Measurements from ENCODE around the gene OPCML.

The OPCML gene

DNA sequence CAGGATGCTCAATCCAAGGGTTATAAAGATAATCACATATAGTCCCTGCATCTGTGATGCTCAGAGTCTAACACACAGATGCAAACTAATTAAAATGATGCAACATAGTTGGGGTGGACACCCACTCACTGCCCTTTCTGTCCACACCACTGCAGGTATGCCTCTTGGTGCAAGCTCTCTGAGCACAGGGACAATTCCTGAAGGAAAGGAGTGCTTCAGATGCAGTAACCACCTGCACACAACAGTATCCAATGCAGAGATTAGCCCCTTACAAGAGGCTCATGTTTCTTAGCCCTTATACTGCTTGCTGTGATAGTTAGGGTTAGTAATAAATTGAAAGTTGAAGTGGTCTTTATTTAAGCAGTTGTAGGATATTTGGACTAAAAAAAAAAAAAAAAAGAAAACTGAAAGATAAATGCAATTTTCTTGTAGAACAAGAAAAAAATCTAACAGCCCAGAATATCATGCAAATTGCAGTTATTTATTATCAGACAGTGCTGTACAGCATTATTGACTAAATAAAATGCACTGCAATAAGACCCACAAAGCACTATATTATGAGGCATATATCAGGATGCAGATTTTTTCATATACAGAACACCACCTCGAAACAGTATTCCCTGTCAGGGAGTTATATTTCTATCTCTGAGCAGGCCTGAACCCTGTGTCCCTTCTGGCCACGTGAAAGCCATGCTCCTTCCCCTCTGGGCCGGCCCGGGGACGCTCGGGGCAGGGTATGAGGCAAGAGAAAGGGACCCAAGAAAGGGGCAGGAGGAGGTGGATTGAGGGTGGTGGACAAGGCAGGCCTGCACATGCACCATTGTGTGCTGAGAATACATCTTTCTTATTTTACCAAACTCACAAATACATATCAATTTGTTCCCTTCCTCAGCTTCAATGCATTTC lies 260.2 kb downstream of the OPCML start:
- DNase-seq, result no peak

DNA sequence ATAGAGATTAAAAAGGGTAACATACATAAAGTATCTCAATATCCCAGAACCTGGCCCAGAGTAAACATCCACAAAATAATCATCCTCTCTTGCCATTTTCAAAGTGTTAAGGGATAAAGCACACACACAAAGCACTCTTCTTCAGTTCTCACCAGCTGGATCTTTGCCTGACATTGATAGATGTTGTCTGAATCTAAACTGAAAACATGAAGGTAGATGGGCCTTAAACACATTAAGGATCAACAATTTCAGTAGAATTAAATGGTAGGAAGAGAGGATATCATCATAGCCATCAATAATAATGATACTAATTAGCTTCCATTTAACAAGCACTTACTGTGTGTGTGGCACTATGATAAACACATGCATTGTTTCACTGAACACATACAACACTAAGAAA lies 261.1 kb downstream of the OPCML start:
- no peak for DNase-seq

DNA sequence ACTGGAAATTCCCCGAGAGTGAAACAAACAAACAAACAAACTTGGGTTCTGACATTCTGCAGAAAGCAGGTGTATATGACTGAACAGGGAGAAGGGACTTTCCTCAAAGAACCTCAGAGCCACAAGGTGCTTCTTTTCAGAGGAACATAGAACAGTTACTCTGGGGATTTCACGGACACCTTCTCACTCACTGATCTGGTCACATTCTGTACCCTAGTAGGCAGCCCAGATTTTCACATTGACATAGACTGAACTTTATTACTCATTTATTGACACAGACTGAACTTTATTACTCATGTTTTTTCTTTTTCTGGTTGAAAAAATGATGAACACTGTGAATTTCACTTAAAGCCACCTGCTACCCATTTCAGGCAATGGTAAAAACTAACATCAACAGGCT lies 263.0 kb downstream of the OPCML start:
- no peak for DNase-seq

DNA sequence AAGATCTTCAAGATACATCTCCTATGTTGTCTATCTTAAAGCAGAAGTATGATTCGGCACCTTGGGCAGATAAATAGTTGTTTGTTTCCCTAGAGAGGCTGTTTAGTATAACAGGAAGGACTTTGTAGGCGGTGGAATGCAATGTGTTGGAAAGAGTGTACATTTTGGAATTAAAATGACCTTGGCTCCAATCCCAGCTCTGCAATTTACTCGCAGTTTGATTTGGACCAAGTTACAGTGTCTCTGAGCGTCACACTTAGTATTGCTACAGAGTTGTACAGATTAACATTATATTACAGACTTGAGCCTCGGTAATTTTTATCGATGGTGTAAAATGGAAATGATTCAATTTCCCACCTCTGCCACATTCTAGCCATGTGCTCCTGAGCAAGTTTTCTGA lies 265.3 kb downstream of the OPCML start:
- DNase-seq, result no peak

DNA sequence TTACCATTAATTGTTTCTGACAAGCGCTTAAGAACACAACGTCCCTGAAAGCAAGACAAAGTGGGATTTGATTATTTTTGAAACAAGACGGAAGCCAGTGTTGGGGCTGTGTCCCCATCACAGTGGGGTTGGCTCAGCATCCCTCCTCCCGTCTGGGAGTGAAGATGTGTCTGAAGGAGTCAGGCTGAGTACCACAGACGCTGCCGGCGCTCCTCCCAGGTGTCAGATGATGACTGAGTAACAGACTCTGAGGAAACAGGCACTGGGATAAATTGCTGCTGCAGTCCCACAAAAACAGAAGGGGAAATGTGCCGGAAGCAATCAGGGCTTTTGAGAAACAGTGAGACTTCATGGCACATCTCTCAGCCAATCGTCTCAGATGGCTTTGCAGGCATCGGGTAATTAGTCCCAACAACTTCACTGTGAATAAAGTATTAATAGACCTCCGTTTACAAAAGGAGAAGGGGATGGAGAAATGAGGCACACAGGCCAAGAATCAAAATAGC lies 266.7 kb downstream of the OPCML start:
- no peak for DNase-seq

DNA sequence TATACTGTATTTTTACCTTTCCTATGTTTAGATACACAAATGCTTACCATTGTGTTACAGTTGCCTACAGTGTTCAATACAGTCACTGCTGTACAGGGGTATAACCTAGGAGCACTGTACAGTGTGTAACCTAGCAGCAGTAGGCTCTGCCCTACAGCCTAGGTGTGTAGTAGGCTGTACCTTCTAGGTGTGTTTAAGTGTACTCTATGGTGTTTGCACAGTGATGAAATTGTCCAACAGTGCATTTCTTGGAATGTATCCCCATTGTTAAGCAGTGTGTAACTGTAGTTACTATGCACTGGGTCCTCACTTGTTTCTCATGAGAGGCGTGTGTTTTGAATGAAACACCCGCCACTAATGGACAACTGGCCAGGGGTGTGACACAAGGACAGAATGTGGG lies 269.0 kb downstream of the OPCML start:
- DNase-seq, result no peak

DNA sequence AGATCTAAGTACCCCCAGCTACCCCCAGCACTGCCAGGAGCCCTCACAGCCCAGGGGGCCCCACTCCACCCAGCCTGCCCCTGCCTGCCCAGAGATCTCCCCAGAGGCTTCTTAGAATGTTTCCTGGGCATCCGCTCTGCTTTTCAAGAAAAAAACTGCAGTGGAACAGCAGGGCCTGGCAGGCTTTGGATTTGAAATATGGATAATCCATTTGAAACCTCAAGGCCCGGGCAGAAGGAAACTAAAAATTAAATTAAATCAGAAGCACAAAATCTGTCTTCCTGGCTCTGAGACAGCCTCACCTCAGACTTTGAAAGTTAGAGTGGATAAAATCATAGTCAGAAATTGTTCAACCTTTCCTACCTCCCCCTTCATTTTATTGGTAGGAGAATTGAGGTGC lies 273.6 kb downstream of the OPCML start:
- DNase-seq, result no peak

DNA sequence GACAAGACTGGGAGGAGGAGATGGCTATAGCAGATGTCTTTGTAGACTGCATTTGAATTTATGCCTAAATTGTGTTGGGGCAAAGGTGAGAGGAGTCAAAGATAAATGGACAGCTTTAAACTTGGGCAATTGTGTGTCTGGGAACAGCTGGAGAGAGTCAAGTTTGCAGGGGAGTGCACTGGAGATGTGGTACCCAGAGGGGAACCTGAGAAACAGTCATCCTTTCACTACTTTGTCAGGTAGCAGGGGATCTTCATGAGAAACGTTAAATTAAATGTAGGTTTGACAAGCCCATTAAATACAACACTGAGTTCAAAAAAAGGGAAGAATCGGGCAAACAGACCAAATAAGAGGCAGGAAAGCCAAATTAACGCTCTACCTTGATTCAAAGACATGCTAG lies 277.7 kb downstream of the OPCML start:
- no peak for DNase-seq

DNA sequence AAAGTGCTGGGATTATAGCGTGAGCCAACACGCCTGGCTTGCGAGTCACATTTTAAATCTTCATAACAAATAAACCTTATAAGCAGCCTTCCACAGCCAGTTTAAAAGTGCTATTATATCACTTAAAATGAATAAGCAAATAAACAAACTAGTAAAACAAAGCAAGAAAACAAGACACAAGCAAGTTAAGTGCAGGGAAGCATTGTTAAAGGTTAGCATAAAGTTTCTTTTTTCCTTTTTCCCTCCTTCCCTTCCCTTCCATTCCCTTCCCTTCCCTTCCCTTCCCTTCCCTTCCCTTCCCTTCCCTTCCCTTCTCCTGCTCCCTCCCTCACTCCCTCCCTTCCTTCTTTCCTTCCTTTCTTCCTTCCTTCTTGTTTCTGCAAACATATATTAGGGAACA lies 278.7 kb downstream of the OPCML start:
- DNase-seq, result no peak

DNA sequence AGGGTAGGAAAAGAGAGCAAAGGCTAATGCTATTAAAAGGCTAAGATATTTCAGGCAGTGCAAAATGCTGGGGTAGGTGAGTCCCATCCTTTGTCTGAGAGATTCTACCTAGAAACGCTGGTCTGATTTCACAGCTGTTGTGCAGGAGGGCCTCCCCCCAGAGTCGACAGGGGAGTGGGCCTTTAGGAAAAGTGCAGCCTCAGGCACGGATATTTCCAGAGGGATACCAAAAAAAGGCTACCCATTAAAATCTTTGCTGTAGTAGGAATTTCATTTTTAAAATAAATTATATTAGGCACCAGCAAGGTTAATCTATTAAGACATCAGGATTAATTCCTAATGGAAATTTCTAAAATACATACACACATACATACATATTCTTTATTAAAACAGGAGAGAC lies 280.5 kb downstream of the OPCML start:
- no peak for DNase-seq

DNA sequence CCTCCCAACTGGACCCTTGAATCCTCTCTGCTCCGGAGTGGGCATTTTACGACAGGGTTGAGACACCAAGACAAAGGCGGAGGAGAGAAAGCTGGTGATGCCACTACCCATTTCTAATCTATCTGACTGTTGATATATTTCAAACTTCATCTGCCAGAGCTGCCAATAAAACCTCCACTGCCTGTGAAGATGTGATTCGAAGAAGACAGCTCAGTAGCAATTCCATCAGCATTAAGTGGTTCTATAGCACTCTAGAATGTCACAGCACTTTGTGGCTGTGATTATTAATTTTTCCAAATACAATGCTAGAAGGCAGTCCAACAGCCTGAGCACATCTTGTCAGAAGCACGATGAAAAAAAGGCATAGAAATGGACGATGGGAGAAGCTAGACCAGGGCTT lies 282.8 kb downstream of the OPCML start:
- no peak for DNase-seq

DNA sequence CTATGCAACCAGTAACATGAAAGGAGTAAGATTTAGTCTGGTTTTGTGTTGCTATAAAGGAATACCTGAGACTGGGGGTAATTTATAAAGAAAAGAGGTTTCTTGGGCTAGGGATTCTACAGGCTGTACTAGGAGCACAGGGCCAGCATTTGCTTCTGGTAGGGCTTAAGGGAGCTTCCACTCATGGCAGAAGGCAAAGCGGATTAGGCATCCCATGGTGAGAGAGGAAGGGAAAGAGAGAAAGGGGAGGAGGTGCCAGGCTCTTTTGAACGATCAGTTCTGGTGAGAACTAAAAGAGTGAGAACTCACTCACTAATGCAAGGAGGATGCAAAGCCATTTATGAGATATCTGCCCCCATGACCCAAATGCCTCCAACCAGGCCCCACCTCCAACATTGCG lies 283.2 kb downstream of the OPCML start:
- DNase-seq, result no peak

DNA sequence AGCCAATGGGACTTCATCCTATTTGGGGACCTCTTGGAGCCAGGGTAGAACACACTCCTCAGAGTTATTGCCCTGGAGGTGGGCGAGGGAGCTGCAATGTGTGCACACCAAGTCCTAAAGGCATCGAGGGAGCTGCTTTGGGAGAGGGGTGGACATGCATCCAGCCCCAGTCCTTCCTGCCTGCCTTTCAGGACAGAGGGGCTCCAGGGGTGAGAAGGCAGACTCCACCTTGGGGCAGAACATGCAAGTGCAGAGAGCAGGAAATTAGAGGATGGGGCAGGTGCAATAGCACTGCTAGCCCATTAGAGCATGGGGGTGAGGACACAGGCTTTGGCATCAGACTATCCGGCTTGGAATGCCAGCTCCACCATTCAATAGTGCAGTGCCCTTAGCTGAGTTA lies 288.5 kb downstream of the OPCML start:
- DNase-seq, result no peak

DNA sequence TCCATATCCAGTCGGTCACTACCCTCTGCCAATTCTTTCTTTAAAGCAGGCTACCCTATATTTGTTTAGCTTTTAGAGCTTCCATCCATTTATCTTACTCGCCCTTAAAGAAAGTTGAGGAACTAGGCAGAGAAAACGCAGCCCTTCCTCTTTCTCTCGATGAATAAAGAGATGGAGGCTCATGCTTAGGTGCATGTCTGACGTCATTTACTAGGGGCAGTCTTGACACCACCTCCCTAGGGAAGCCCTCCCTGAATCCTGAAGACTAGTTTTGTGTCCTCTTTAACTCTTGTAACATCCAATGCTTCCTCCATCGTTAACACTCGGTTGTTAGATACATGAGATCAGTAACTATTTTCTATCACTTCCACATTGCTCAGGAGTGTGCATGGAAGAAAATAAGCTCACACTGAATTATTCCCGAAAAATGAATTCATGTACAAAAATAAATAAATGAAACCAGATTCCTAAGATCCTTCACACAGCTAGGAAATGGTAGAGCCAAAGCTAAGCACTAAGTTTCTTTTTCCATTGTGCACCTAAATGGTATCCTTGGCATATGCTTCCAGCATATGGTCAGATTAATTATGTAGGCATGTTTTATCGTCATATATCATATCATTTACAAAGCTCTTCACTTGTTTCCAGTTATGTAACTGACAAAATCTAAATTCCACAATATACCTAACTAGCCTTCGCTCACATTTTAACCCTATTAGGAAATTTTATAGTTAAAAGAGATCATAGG lies 291.2 kb downstream of the OPCML start:
- no peak for DNase-seq

DNA sequence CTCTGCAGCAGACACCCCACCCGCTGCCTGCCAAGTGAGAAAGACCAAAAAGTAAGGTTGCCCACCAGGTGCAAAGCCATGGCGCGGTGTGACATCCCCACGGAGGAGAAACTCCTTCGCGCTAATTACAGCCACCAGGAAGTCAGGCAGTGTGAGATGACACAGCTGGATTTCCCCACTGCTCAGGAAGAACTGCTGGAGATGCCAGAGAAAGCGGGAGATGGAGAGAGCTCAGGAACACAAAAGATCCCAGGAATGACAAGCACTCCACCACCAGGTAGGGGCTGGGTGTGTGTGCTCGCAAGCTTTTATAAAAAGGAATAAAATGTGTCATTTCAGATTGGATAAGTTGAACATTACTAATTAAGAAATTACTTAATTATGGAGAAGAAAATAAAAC lies 292.7 kb downstream of the OPCML start:
- DNase-seq, result no peak

DNA sequence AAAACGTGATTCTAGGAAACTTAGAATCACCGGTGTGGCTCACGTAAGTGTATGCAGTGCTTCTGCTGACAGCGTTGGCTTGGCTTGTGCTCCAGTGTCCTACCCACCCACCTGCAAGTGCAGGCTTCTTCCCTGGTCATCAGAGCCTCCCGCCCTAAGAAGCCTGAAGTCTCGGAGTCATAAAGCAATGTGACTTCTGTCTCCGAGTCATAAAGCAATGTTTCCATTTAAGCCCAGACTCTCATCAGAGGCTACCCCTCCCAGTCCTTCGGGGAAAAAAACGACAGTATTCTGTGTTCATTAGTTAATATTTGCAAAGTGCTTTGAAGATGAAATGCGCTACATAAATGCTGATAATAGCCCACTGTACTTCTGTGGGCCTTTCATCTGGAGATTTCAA lies 293.8 kb downstream of the OPCML start:
- no peak for DNase-seq

DNA sequence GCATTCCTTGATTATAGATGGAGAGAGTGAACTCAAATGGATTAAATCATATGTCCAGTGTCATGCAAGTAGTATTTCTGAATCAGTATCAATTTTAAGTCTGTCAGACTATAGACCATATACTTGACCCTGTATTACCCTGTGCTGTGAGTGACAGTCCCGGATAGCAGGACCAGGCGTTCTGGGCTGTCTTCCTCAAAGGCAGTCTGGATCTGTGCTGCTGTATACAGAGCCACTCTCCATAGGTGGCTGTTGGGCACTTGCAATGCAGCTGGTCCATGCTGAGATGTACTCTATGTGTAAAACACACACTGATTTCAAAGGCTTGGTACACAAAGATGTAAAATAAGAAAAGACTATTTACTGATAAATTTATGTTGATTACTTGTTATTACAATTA lies 294.3 kb downstream of the OPCML start:
- no peak for DNase-seq

DNA sequence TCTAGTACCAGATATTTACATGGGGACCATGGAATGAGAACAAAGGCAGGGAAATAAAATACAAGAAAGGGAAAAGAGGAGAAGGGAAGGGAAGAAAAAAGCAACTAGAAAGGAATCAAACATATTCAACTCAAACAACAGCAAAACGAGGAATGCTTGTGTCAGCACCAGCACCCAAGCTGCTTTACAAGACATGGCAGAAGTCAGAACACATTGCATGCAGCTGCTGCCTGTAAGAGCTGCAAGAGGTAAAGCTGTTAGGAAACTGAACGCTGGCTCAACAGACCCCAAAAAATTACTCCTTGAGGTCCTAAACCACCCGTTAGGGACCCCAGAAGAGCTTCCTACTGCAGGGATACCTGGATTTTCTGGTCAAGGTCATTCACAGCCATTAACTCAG lies 296.9 kb downstream of the OPCML start:
- DNase-seq, result no peak

DNA sequence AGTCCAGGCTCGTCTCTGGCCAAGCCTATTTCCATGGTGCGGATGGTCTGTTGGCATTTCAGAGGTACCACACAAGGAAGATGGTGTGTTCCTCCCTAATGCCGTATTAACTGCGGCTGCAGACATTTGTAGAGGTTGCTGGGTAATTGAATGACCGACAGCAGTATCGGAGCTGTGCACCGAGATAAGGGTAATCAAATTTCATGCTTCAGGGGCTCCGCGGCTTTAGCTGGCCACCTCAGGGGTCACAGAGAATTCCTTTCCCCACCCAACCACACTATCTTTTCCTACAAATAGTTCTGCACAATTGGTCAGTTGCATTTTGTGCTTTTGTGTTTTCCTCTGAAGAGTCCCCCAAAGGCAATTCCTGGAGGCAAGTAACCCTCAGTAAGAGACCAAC lies 297.4 kb downstream of the OPCML start:
- no peak for DNase-seq

DNA sequence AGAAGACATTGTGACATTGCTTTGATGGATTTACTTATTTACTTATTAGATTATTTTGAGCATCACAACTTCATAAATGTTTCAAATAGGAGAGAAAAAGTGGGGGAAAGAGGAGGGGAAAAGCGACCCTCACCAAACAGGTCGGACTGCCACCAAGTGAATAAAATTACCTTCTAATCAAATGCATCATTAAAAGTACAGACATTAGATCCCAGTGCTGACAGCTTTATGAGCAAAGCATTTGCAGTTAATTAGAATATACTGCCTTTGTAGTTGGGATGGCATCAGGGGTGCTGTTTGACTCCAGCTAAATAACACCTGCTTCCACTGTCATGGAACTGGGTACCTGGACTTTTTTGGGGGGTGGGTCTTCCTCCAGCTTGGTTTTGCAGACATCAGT lies 299.6 kb downstream of the OPCML start:
- DNase-seq, result no peak

DNA sequence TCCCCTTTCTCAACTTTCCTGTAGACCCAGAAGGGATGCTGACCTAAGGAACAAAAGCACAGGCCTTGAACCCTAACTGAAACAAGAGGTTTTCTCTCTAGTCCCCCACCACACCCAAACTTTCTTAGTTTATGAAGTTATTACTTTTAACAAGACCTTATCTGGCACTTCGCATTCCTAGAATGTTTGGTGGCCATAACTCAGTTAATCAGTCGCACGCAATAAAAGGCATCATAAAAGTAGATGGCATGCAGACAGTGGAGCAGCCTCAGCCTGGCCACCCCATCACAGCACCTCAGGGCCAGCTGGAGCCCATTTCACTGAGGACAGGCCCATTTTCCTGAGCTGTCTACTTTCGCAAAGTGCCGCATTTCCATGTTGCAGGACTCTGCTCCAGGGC lies 301.9 kb downstream of the OPCML start:
- no peak for DNase-seq

DNA sequence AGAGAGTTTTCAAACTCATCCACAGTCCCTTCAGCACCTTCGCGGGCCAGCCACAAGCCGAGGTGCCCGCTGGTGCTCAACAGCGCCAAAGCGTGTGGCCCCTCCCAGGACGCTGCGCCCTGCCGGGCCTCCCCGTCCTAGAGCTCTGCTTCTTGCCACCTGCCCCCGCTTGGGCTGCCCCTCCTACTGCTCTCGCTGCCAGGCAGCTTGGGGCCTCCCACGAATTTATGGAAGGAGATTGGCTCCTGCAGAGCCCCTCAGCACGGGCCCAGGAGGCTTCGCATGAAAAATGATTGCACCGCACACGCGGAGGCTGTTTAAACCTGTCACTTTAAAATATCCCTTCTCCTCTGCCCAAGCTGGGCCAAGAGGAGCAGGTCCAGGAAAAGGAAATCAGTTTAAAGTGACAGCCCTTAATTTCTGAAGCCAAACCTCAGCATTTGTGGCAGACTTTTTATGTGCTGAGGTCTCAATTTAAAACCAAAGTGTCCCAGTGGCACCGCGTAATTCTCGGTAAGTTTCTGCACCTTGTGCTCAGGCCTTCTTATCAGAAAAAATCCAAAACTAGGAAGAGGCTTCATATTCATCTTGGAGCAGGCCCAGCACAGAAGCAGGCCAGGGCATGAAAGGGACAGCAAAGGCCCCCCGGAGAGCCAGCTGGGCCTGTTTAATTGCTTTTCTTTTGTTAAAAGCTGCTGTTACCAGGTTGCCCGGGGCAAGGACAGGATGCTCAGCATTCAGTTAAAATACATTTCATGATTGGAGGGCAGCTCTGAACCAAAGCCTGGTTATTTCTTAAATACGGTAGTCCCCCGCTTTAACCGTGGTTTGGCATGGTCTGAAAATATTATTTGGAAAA lies 303.6 kb downstream of the OPCML start:
- DNase-seq, result no peak

DNA sequence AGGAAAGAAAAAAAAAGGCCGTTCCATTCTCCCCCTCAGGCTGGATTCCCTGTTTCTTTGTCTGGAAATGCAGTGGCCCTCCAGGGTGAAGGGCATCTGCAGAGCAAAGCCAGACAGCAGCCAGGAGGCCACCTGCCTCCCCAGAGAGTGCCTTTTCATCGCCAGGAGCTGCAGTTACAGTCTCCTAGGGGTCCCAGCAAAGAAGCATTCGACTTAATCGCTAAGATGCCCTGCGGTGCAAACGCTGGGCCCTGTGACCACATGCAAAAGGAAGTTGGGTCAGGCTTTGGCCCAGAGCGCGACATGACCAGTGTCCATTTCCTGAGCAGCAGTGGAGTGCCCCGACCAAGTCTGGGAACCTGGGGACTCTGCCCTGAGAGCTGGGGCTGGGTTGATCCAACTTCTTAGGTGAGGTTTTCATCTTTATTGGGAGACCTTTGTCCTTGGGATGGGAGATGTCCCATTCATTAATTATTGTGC lies 304.6 kb downstream of the OPCML start:
- DNase-seq, result no peak
